Measurements from ENCODE around the gene ADCY9.
"Not testable (repeated sequence)": the region's sequence is repeated elsewhere in the genome, so short reads cannot be mapped to it uniquely, and the experiment has no call there.

Gene ADCY9

GRCh38 chr16:3948378-3948995 is 167.8 kb downstream of the ADCY9 start:
- no peak for DNase-seq

- no peak for DNase-seq
These were observed 169.6 kb downstream of the ADCY9 start for GRCh38 chr16:3946604-3947180.

- no peak for DNase-seq
These were observed 170.3 kb downstream of the ADCY9 start for GRCh38 chr16:3945751-3946603.

- not testable (repeated sequence) for DNase-seq
These were observed 171.8 kb downstream of the ADCY9 start for GRCh38 chr16:3944457-3944856.

GRCh38 chr16:3942146-3942545 is 174.1 kb downstream of the ADCY9 start:
- not testable (repeated sequence) for DNase-seq

GRCh38 chr16:3938843-3939624 is 177.2 kb downstream of the ADCY9 start:
- DNase-seq, result peak; percentile 31 to 53 (median 48)

- DNase-seq, result no peak
These were observed 177.8 kb downstream of the ADCY9 start for GRCh38 chr16:3938471-3938842.

- no peak for DNase-seq
These were observed 179.0 kb downstream of the ADCY9 start for GRCh38 chr16:3937066-3937875.

GRCh38 chr16:3935921-3936320 is 180.3 kb downstream of the ADCY9 start:
- DNase-seq, result no peak

- no peak for DNase-seq
These were observed 181.6 kb downstream of the ADCY9 start for GRCh38 chr16:3934491-3935181.

GRCh38 chr16:3927147-3927546 is 189.1 kb downstream of the ADCY9 start:
- DNase-seq, result not testable (repeated sequence)

GRCh38 chr16:3924763-3925162 is 191.5 kb downstream of the ADCY9 start:
- no peak for DNase-seq

- DNase-seq, result no peak
These were observed 194.0 kb downstream of the ADCY9 start for GRCh38 chr16:3922241-3922640.

- DNase-seq, result no peak
These were observed 196.0 kb downstream of the ADCY9 start for GRCh38 chr16:3920206-3920605.

GRCh38 chr16:3919413-3919812 is 196.8 kb downstream of the ADCY9 start:
- no peak for DNase-seq

GRCh38 chr16:3915426-3916260 is 200.6 kb downstream of the ADCY9 start:
- no peak for DNase-seq

GRCh38 chr16:3912897-3913296 is 203.3 kb downstream of the ADCY9 start:
- DNase-seq, result no peak

Data from T-helper 1 cell (primary cell).